K562 (cell line): ENCODE results near the gene PIGB. TPM values are rescaled to one million over a fixed set of nuclear protein-coding genes. Genes with fewer than 3 reads are reported as not detected.

Experiments used
- ARID3B ChIP-seq: fragments of 250-450 bp; sonication (Bioruptor Pico); IDR thresholded peaks from 2 replicates; pipeline ENCODE4 v1.4.0; 2020; ENCODE audit warnings: borderline replicate concordance
- HDAC1 ChIP-seq, 2 experiments: fragments of 450-650 bp; IDR thresholded peaks; 2 replicates each; pipeline ENCODE4 v1.6.1; 2016 to 2017; ENCODE audit warnings: inconsistent platforms in 1 of 2, mild to moderate bottlenecking in 1 of 2, moderate library complexity in 1 of 2
- ID3 ChIP-seq, 2 experiments: fragments of 250-450 bp in 1 of 2; fragments of 450-650 bp in 1 of 2; sonication (Bioruptor Pico) in 1 of 2; IDR thresholded peaks; 2 replicates each; pipeline versions ENCODE4 v1.6.1 to v1.8.0; 2016 to 2021; ENCODE audit warnings: mild to moderate bottlenecking in 2 of 2, moderate library complexity in 2 of 2, missing compliant biosample characterization in 1 of 2, missing genetic modification characterization in 1 of 2
- KDM2B ChIP-seq: fragments of 250-450 bp; sonication (Bioruptor Pico); IDR thresholded peaks from 2 replicates; pipeline ENCODE4 v1.8.0; 2021; ENCODE audit warnings: mild to moderate bottlenecking, moderate library complexity
- MAFG ChIP-seq: fragments of 450-650 bp; conservative IDR thresholded peaks from 2 replicates; pipeline ENCODE4 v1.6.1; 2016; ENCODE audit warnings: missing genetic modification characterization, missing compliant biosample characterization
- MED1 ChIP-seq: sonication (generic); formaldehyde crosslinking; IDR thresholded peaks from 2 replicates; pipeline ENCODE4 v1.8.1; 2023; ENCODE audit warnings: missing genetic modification reagents, borderline replicate concordance
- NR2C2 ChIP-seq, 2 experiments: fragments of 200-800 bp in 1 of 2; sonication (Bioruptor generic) in 1 of 2; sonication (generic) in 1 of 2; formaldehyde crosslinking in 1 of 2; IDR thresholded peaks; 2 replicates each; pipeline versions ENCODE4 v1.6.1 to v1.8.0; 2016 to 2022; ENCODE audit warnings: mild to moderate bottlenecking in 1 of 2, missing compliant biosample characterization in 1 of 2, missing genetic modification characterization in 1 of 2, missing genetic modification reagents in 1 of 2
- POLR2H ChIP-seq: IDR thresholded peaks from 2 replicates; pipeline ENCODE4 v1.6.1; 2016; ENCODE audit warnings: missing genetic modification characterization, low read depth, mild to moderate bottlenecking, control low read depth, missing compliant biosample characterization, moderate library complexity
- POLR3A ChIP-seq: IDR thresholded peaks from 2 replicates; pipeline ENCODE4 v1.6.1; 2011; ENCODE audit warnings: borderline replicate concordance, mild to moderate bottlenecking, moderate library complexity; ENCODE audit not compliant: insufficient read length, insufficient read depth; ENCODE audit errors: extremely low read depth
- PPARD ChIP-seq: fragments of 250-450 bp; sonication (Bioruptor Pico); IDR thresholded peaks from 2 replicates; pipeline ENCODE4 v1.8.0; 2022; ENCODE audit warnings: inconsistent platforms, mild to moderate bottlenecking, moderate library complexity
- PTBP1 ChIP-seq: fragments of 200-400 bp; formaldehyde crosslinking; IDR thresholded peaks from 2 replicates; pipeline ENCODE4 v1.6.1; 2017; ENCODE audit warnings: low read depth, low read length
- SMARCA5 ChIP-seq: fragments of 450-650 bp; IDR thresholded peaks from 2 replicates; pipeline ENCODE4 v1.6.1; 2016
- TAF15 ChIP-seq: fragments of 200-400 bp; formaldehyde crosslinking; IDR thresholded peaks from 2 replicates; pipeline ENCODE4 v1.6.1; 2017; ENCODE audit warnings: mild to moderate bottlenecking, low read depth, low read length, moderate library complexity
- ZFP30 ChIP-seq: fragments of 250-450 bp; sonication (Bioruptor Pico); IDR thresholded peaks from 2 replicates; pipeline ENCODE4 v1.8.0; 2022; ENCODE audit warnings: moderate library complexity, mild to moderate bottlenecking, inconsistent platforms, borderline replicate concordance
- ZNF197 ChIP-seq: fragments of 200-800 bp; sonication (Bioruptor generic); IDR thresholded peaks from 2 replicates; pipeline ENCODE4 v1.6.1; 2016; ENCODE audit warnings: low read depth, missing genetic modification characterization, missing compliant biosample characterization
- ZNF407 ChIP-seq: fragments of 450-650 bp; IDR thresholded peaks from 2 replicates; pipeline ENCODE4 v1.6.1; 2016; ENCODE audit warnings: low read depth
- ZNF589 ChIP-seq: fragments of 200-800 bp; sonication (Bioruptor generic); IDR thresholded peaks from 2 replicates; pipeline ENCODE4 v1.6.1; 2016; ENCODE audit warnings: low read depth, missing genetic modification characterization, missing compliant biosample characterization
- ZNF79 ChIP-seq: fragments of 250-450 bp; sonication (Bioruptor Pico); IDR thresholded peaks from 2 replicates; pipeline ENCODE4 v1.4.0; 2020; ENCODE audit warnings: low read depth, mild to moderate bottlenecking, moderate library complexity
- polyA plus RNA-seq, 8 experiments: library from polyadenylated mRNA; depleted of rRNA in 4 of 8; stranded (reverse) in 5 of 8; unstranded in 3 of 8; fragments of >200 nt; fragmentation: Nextera tagmentation in 2 of 8; fragmentation: Illumina TruSeq in 1 of 8; extraction: Ambion mirVana in 2 of 8; extraction: Trizol in 1 of 8; gene quantifications; 2 replicates each; pipeline versions ENCODE4 v1.2.1 to v1.2.3, GENCODE V29; 2011 to 2014; ENCODE audit warnings: inconsistent platforms in 1 of 8, missing spikeins in 1 of 8
- total RNA-seq, 7 experiments: library from RNA; depleted of rRNA in 6 of 7; stranded (reverse); fragments of >200 nt in 6 of 7; fragmentation: Illumina TruSeq in 2 of 7; extraction: Trizol in 2 of 7; gene quantifications; 2 replicates each; pipeline versions ENCODE4 v1.2.1 to v1.2.3, GENCODE V29; 2011 to 2021; ENCODE audit warnings: low replicate concordance in 1 of 7

PIGB gene
- total and polyA plus RNA-seq, 9 of the 15 experiments (the other 6 are each of a cell fraction or from before 2014, with no cell fraction given), result 9.9 to 32.3 (median 18.2) TPM

- TF ChIP-seq ZNF407 (no peak), ID3 (CRISPR knock-in tag; IDR thresholded peaks at IDR 0.05) (no peak), ID3 (tag; IDR thresholded peaks at IDR 0.05) (peak; percentile 91), TAF15 (no peak), KDM2B (no peak), POLR2H (peak; percentile 61), MAFG (tag) (no peak), PTBP1 (no peak), MED1 (CRISPR knock-in tag) (no peak), PPARD (CRISPR knock-in tag) (no peak), NR2C2 (CRISPR knock-in tag; IDR thresholded peaks at IDR 0.05) (no peak), NR2C2 (tag; IDR thresholded peaks at IDR 0.05) (peak; percentile 65; the same call in 1 of the 2 replicates), ZNF589 (CRISPR knock-in tag) (peak; percentile 97), HDAC1 (IDR thresholded peaks at IDR 0.05) (no peak), POLR3A (no peak), SMARCA5 (no peak), ZNF79 (CRISPR knock-in tag) (peak; percentile 92), ARID3B (CRISPR knock-in tag) (no peak), ZFP30 (CRISPR knock-in tag) (no peak), ZNF197 (CRISPR knock-in tag) (peak; percentile 62; the same call in 1 of the 2 replicates)
Observed at GRCh38 chr15:55401786-55402246, 82.8 kb downstream of the PIGB start (continued).
